GM18502 (cell line): ENCODE data around the gene HECTD1.
"Not testable (repeated sequence)": the region's sequence is repeated elsewhere in the genome, so short reads cannot be mapped to it uniquely, and the experiment has no call there.

Experiments used
- ATAC-seq: cut with Tn5 transposase; IDR thresholded peaks from one replicate; pipeline ENCODE4 v1.9.1; 2021; ENCODE audit warnings: mild to moderate bottlenecking; ENCODE audit not compliant: unreplicated experiment, poor library complexity

HECTD1 gene

DNA sequence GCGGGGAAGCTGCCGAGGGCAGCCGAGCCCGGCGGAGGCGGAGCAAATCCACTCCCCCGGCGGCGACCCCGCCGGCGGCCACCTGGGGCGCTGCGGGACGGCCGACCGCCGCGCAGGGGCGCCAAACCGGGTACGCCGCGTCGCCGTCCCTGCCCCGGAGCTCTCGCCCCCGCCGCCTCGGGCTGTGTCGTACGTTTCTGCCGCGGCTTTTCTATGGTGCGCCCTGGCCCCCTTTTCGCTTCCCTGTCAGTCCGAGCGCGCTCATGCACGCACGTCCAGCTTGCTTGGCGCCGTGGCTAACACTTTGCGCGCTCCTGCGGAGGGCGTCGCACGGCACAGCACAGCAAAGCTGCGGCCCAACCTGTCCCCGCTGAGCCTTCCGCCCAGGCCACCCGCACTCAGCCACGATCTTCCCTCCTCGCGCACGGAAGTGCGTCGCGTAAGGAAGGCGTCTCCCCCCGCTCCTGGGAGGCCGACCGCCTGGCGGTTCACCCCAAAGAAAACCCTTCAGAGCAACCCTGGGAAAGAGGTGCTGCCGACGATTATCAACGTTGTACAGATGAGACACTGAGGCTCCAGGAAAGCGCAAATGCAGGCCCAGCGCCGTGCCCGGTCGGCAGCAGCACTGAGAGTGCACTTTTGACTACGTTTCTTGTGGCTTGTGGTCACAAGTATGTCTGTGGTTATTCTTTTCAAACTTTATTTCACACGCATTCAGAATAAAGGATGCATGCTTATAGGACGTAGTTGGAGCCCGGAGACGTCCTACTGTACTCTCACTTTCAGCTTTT, at the start of gene HECTD1:
Gene HECTD1, minus strand, starts transcription at position 39 of the 791 bp plus-strand sequence. CDS start 1,857 bp downstream, outside the sequence.
- ATAC-seq, result peak; percentile 73

DNA sequence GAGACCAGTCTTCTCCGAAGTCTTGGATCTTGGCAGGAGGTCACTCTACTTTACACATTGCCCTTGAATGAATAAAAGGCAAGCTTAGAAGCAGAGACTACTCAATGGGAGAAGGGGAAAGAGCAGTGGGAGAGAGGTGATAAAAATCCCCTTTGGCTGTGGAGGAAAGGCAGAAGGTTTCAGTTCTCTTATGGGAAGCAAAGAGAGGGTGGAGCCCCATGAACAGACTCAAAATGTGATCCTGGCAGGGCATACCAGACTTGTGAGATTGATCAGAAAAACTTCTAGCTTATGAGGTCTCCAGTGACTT, 49.6 kb upstream of the HECTD1 start:
- no peak for ATAC-seq

DNA sequence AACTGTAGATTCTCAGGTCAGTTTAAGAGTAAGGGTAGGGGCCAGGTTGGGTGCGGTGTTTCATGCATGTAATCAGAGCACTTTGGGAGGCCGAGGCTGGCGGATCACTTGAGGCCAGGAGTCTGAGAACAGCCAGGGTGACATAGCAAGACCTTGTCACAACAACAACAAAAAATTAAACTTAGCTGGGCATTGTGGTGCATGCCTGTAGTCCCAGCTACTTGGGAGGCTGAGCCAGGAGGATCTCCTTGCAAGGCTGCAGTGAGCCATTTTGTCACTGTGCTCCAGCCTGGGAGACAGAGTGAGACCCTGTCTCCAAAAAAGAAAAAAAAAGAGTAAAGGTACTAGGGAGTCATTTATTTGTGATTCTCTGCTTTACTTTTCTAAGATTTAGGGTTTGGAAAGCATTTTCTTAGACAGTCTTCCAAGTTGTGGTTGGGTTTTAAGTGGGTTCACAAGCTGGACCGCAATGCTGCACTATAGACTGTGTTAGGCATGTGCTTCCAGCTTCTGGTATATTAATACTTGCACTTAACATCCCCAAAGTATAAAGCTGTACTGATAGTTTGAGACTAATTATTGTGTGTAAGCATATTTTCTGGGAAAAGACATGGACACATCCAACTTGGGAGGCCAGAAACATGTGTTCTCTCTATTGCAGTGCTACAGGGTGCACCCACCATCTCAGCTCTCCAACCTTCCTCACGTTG, 49.1 kb upstream of the HECTD1 start:
- ATAC-seq, result no peak

DNA sequence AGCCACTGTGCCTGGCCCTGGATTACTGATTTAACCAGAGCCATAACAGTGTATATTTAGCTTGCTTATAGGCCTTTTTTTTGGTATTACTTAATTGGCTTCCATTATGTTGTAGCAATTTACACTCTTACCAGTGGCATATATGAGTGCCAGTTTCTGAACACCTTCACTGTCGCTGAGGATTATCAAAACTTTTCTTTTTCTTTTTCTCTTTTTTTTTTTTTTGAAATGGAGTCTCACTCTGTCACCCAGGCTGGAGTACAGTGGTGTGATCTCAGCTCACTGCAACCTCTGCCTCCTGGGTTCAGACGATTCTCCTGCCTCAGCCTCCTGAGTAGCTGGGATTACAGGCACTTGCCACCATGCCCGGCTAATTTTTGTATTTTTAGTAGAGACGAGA, 48.3 kb upstream of the HECTD1 start:
- ATAC-seq, result not testable (repeated sequence)

DNA sequence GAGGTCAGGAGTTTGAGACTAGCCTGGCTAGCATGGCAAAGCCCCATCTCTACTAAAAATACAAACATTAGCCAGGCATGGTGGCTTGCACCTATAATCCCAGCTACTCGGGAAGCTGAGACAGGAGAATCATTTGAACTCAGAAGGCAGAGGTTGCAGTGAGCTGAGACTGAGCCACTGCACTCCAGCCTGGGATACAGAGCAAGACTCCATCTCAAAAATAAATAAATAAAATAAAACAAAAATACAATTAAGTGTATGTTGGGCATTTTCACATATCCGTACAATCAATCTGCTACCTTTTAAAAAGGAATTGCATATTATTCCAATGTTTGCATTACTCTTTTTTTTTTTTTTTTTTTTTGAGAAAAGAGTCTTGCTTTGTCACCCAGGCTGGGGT, 47.7 kb upstream of the HECTD1 start:
- ATAC-seq, result no peak

DNA sequence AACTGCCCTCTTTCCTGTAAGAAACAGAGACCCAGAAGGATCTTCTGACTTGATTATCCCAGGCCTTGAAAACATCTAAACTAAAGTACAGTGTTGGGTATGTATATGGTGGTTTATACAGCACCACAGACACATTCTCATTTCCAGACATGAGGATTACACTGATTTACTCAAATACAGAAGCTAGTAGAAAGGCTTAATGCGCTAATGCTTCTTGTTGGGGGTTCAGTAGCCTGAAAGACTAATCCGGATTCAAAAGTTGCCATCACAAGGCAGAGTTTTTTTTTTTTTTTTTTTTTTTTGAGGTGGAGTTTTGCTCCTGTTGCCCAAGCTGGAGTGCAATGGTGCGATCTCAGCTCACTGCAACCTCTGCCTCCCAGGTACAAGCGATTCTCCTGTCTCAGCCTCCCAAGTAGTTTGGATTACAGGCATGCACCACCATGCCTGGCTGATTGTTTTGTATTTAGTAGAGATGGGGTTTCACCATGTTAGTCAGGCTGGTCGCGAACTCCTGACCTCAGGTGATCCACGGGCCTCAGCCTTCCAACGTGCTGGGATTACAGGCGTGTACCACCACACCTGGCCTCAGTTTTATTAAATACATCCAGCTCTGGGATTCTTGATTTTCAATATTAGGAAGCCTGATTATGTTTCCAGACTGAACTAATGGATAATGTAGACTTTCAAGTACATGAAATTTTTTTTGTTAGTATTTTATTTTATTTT, 46.3 kb upstream of the HECTD1 start:
- no peak for ATAC-seq

DNA sequence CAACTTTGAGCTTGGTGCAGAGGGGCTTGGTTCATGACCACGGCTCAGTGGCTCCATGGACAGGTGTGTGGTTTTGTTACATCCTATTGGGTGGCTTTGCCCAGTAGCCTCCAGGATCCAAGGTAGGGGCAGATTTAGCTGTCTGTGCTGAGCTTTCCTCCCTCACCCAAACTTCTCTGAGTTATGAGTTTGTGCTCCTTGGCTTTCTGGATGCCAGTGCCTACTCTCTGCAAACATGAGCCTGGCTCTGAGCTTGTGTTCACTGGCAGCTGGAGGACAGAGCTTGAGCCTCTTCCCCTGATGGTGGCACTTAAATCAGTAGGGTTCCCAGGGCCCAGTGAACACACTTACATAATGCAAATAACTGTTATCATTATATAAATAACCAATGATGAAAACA, 45.3 kb upstream of the HECTD1 start:
- ATAC-seq, result no peak

DNA sequence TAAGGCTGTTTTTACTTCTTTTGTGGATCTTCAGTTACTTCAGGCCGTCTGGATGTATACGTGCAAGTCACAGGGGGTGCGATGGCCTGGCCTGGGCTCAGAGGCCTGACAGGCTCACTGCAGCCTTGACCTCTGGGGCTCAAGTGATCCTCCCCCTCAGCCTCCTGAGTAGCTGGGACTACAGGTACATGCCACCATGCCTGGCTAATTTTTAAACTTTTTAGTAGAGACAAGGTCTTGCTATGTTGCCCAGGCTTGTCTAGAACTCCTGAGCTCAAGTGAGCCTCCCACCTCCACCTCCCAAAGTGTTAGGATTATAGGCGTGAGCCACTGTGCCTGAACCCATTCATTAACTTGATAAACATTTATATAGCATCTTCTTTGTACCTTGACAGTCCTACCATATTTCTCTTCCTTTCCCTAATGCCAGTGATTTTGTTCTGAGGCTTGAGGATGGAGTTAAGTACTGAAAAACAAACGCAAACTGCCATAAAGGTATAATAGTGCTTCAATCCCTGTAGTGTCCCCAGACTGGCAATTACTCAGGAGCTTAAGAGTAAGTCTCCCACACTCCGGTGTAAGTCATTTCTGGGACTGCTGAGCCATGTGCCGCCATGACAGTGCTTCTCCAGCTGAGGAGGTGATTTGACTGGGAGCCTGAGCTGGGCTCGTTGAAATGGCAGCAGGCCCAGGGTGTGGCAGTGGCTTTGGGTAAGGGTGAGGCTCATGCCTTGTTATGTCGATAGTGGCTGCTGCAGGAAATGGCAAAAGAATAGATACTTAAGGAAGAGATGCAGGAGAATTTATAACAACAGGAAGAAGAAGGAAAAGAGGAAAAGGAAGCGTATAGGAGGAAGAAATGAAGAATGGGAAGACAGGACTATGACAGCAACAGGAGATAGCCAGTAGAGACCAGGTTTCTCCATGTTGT, 43.7 kb upstream of the HECTD1 start:
- ATAC-seq, result no peak

DNA sequence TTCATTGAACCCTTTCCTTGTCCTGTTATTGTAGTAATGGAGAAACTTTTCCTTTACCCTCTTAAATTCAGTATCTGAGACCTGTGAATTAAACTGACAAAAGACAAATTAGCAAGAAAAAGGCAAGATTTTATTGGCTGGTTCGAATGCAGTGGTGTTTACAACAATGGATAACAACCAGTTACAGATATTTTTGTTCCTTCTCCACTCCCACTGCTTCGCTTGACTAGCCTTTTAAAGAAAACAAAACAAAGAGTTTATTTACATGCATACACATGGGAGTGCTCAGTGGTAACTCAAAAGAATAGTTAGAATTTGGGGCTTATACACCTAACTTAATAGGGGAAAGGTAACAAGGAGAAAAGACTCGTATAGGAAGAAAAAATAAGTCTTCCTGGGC, 37.0 kb upstream of the HECTD1 start:
- ATAC-seq, result no peak

DNA sequence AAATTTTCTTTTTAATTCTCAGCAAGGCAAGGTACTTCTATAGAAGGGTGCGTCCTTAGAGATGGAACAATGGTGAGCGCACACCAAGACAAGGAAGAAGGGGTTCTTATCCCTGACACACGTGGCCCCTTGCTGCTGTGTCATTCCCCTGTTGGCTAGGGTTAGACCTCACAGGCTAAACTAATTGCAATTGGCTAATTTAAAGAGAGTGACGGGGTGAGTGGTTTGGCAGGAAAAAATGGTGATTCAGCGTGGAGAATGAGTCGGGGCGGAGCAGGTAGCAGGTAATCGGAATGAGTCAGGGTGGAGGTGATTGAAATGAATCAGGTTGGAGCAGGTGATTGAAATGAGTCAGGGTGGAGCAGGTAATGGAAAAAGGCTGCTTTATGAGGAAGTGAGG, 36.3 kb upstream of the HECTD1 start:
- ATAC-seq, result no peak

DNA sequence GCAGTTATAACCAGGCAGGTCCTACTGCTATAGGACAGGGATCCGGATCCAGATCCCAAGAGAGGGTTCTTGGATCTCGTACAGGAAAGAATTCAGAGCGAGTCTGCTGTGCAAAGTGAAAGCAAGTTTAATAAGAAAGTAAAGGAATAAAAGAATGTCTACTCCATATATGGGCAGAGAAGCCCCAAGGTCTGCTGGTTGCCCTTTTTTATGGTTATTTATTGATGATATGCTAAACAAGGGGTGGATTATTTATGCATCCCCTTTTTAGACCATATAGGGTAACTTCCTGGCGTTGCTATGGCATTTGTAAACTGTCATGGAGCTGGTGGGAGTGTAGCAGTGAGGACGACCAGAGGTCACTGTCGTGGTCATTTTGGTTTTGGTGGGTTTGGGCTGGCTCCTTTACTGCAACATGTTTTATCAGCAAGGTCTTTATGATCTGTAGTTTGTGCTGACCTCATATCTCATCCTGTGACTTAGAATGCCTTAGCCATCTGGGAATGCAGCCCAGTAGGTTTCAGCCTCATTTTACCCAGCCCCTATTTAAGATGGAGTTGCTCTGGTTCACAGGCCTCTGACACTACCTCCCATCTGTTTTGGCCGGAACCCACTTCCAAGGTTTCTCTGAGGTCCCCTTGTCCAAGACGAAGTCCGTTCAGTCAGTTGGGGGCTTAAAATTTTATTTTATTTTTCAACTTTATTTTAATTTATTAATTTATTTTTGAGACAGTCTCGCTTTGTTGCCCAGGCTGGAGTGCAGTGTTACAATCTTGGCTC, 34.8 kb upstream of the HECTD1 start:
- not testable (repeated sequence) for ATAC-seq

DNA sequence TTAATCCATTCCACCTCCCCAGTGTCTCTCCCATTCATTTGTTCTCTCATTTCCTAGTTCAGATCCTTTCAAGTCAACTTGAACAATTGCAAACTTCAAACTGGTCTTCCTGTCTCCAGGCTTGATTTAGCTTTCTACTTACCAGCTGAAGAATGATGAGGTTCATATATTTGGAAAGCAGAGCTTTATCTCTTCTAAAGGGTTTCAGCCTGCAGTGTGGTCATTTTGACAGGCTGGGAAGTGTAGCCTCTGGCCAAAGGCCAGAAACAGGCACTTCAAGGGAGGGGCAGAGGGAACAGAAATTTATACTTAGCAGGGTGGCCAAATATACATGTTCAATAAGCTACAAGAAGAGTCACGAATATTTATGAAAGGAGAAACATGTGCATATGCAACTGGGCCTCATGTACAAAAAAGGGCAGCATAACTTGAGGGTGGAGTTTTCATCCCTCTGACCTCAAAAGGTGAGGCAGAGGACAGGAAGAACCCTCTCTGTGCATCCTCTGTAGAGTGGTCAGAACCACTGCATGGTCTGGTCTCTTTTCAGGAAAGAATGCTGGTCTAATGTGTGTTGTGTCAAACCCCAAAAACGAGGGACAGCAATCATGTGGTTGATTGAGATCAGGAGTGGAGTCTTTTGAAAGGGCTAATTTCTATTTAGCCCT, 34.0 kb upstream of the HECTD1 start:
- ATAC-seq, result no peak

DNA sequence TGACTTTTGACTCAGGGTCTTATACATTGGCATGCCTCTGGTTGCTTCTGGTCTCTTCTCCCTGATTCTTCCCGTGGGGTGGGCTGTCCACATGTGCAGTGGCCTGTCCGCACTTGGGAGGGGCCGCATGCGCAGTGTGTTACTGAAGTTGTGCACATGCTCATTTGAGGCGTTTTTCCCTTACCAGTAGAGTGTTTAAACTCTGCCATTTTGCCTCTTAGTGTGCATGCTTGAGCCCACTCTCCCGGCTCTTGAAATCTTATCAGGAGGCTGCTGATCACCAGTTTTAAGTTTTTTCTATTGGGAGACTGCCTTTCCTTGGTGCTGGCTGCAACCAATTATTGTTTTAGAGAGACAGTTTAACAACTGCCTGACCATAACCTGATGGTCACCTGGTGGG, 32.1 kb upstream of the HECTD1 start:
- ATAC-seq, result no peak

DNA sequence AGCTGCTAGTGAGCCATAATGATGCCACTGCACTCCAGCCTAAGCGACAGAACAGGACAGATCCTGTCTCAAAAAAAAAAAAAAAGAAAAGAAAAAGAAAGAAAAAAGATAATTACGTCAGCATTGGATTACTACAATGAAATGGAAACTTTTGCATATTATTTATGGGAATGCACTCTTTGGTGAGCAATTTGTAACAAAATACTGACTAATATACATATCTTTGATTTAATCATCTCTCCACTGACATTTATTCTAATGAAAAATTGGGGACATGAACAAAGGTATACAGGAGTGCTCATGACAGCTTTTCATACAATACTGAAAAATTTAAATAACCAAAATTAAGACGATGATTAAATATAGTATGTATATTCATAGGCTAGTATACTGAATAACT, 27.9 kb upstream of the HECTD1 start:
- ATAC-seq, result no peak

DNA sequence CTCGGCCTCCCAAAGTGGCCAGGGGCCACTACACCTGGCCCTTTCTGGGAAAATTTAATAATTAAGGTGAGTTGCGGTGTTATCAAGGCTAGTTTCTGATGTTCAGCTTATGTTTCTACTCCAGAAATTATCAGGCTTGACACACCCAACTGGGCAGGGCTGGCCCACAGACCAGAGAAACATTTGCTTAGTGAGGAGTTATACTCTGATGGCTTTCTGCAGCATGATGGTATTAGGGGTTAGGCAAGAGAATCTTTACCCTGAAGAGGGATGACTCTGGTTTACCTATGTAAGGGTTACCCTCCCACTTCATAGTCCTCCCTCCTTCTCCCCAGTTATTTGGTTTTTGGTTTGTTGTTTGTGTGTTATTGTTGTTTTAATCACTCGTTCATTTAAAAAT, 24.5 kb upstream of the HECTD1 start:
- no peak for ATAC-seq

DNA sequence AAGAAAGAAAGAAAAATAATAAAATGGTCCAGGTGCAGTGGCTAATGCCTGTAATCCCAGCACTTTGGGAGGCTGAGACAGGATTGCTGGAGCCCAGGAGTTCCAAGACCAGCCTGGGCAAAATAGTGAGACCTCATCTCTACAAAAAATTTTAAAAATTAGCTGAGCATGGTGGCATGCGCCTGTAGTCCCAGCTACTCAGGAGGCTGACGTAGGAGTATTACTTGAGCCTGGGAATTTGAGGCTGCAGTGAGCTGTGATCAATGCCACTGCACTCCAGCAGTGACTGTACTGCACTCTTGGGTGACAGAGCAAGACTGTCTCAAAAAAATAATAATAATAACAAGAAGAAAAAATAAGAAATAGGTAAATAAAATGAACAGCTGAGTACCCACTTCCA, 23.7 kb upstream of the HECTD1 start:
- not testable (repeated sequence) for ATAC-seq

DNA sequence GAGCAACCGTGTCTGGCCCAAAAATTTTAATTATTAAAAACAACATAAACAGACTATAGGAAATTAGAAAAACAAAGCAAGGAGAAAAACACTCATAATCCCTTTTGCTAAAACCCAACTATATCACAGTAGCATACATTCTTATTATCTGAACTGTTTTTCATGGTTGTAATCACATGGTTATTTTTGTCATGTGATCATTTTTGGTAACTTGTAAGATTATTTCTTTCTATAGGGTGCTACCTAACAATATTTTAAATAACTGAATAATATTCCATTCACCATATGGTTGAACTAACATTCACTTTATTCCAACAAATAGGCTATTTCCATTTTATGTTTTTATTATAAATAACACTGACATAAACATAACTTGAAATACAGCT, 23.0 kb upstream of the HECTD1 start:
- no peak for ATAC-seq

DNA sequence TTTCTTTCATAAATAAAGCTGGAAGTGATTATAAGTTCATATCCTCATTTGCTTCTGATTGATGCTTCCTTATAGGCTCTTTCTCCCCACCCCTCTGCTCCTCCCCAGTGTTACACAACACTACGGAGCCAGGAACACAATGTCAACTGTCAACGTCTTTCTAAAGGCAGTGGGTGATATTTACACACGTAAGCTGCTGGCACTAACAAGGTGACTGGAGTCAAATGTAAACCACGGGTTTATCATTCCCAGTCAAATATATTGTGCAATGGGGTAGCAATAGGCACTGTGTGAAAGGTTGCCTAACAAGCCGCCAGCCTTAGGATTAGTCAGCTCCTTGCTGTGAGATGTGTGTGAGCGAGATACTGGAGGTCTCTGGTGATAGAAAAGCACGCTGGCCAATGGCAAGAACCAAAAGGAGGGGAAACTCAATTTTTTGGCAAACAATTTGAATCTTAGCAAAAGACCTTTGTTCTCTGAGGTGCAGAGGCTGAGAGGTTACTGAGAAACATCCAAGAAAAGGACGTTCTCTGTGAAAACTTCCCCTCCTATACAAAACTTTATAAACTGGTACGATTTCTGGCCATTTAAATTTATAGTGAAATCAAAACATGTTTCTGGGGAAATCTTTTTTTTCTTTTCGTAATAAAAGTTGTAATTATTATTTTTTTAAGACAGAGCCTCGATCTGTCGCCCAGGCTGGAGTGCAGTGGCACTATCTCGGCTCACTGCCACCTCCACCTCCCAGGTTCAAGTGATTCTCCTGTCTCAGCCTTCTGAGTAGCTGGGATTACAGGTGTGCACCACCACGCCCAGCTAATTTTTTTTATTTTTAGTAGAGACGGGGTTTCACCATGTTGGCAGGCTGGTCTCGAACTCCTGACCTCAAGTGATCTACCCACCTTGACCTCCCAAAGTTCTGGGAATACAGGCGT, 22.3 kb upstream of the HECTD1 start:
- no peak for ATAC-seq
